Measurements from ENCODE around the gene GALNT15.

GALNT15 gene

GRCh38 chr3:16224325-16224724 lies 49.8 kb downstream of the GALNT15 start:
- Histone ChIP-seq H3K36me3 (ENCODE audit: control insufficient read depth in 2 of 2, insufficient read depth in 2 of 2, low read length in 2 of 2) (no peaks in the 10 kb centered on the region), H3K27me3 (ENCODE audit: control insufficient read depth in 1 of 2, insufficient read depth in 2 of 2, low read length in 2 of 2) (no peaks in the 10 kb centered on the region), H3K9me3 (ENCODE audit: control insufficient read depth in 2 of 2, low read length in 2 of 2) (peaks cover 0 to 4% of the 10 kb centered on the region in 2 donors), H3K27ac (ENCODE audit: low read length) (no peak overlapping the region), H3K9ac (ENCODE audit: low read length in 2 of 2) (no peak overlapping the region), H3K4me1 (ENCODE audit: control insufficient read depth, insufficient read depth, low read length) (no peaks in the 10 kb centered on the region), H3K4me3 (ENCODE audit: low read length in 2 of 2) (no peak overlapping the region)

- H3K36me3 ChIP-seq (ENCODE audit: control insufficient read depth in 2 of 2, insufficient read depth in 2 of 2, low read length in 2 of 2), result no peaks in the 10 kb centered on the region
- no peak overlapping the region for H3K4me3 ChIP-seq (ENCODE audit: low read length in 2 of 2)
- H3K9ac ChIP-seq (ENCODE audit: low read length in 2 of 2), result no peak overlapping the region
- no peaks in the 10 kb centered on the region for H3K9me3 ChIP-seq (ENCODE audit: control insufficient read depth in 2 of 2, low read length in 2 of 2)
- no peak overlapping the region for H3K27ac ChIP-seq (ENCODE audit: low read length)
- H3K27me3 ChIP-seq (ENCODE audit: control insufficient read depth in 1 of 2, insufficient read depth in 2 of 2, low read length in 2 of 2), result no peaks in the 10 kb centered on the region
- H3K4me1 ChIP-seq (ENCODE audit: control insufficient read depth, insufficient read depth, low read length), result no peaks in the 10 kb centered on the region
Observed at GRCh38 chr3:16227566-16227965, 53.1 kb downstream of the GALNT15 start.

DNA sequence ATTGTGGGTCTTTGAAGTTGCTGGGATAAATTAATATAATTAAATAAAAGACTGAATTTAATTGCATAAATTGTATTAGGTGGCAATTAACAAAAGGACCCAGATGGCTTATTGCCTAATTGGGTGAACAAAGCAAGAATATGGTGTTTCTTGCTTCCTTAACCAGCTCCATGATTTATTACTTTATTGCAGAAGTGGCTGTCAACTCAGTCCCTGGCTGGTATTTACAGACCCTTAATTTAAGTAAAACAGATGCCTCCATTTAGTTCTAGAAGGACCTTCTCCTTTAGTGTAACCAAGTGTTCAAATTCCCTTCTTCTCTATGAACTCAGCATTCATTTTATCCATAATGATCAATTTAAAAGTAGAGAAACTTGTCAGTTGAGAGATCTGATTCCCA lies 55.2 kb downstream of the GALNT15 start:
- H3K9me3 ChIP-seq (ENCODE audit: control insufficient read depth in 2 of 2, low read length in 2 of 2), result no peaks in the 10 kb centered on the region
- no peaks in the 10 kb centered on the region for H3K27me3 ChIP-seq (ENCODE audit: control insufficient read depth in 1 of 2, insufficient read depth in 2 of 2, low read length in 2 of 2)
- no peaks in the 10 kb centered on the region for H3K36me3 ChIP-seq (ENCODE audit: control insufficient read depth in 2 of 2, insufficient read depth in 2 of 2, low read length in 2 of 2)
- no peaks in the 10 kb centered on the region for H3K4me1 ChIP-seq (ENCODE audit: control insufficient read depth, insufficient read depth, low read length)
- no peak overlapping the region for H3K4me3 ChIP-seq (ENCODE audit: low read length in 2 of 2)
- no peak overlapping the region for H3K27ac ChIP-seq (ENCODE audit: low read length)
- H3K9ac ChIP-seq (ENCODE audit: low read length in 2 of 2), result no peak overlapping the region

DNA sequence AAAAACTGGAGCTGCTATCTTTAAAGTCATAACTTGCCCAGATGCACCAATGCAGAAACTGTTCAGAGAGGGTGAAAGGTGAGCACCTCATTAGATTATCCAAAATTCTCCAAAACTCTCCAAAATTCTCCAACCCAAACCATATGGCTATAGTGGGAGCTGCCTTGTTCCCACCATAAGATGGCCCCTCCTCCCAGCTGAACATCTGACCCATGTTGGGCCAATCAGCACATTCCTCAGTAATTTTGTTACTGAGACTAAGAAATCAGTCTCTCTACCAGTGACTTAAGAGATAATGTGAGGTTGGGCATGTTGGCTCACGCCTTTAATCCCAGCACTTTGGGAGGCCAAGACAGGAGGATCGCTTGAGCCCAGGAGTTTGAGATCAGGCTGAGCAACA lies 57.5 kb downstream of the GALNT15 start:
- Histone ChIP-seq H3K4me1 (ENCODE audit: control insufficient read depth, insufficient read depth, low read length) (no peaks in the 10 kb centered on the region), H3K9ac (ENCODE audit: low read length in 2 of 2) (no peak overlapping the region), H3K4me3 (ENCODE audit: low read length in 2 of 2) (no peak overlapping the region), H3K36me3 (ENCODE audit: control insufficient read depth in 2 of 2, insufficient read depth in 2 of 2, low read length in 2 of 2) (no peaks in the 10 kb centered on the region), H3K27me3 (ENCODE audit: control insufficient read depth in 1 of 2, insufficient read depth in 2 of 2, low read length in 2 of 2) (no peaks in the 10 kb centered on the region), H3K9me3 (ENCODE audit: control insufficient read depth in 2 of 2, low read length in 2 of 2) (no peaks in the 10 kb centered on the region), H3K27ac (ENCODE audit: low read length) (no peak overlapping the region)

DNA sequence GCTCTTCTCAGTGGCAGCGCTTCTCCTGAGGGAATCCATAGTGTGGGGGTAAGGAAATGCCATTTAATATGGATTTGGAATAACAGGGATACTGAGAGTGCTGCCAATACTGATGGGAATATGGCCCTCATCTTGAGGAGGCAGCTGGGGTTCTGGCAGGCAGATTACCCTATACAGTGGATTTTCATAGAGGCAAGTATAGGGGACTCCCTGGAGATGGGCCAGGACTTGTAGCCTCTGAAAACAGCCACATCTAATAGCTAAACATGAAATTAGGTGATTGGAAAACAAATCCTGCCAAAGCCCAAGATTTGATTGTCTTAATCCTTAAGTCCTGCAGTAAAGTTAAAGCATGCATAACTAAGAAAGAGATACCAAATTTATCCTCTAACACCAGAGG lies 59.3 kb downstream of the GALNT15 start:
- Histone ChIP-seq H3K27ac (ENCODE audit: low read length) (no peak overlapping the region), H3K4me1 (ENCODE audit: control insufficient read depth, insufficient read depth, low read length) (no peaks in the 10 kb centered on the region), H3K36me3 (ENCODE audit: control insufficient read depth in 2 of 2, insufficient read depth in 2 of 2, low read length in 2 of 2) (no peaks in the 10 kb centered on the region), H3K27me3 (ENCODE audit: control insufficient read depth in 1 of 2, insufficient read depth in 2 of 2, low read length in 2 of 2) (no peaks in the 10 kb centered on the region), H3K9ac (ENCODE audit: low read length in 2 of 2) (no peak overlapping the region), H3K4me3 (ENCODE audit: low read length in 2 of 2) (no peak overlapping the region), H3K9me3 (ENCODE audit: control insufficient read depth in 2 of 2, low read length in 2 of 2) (no peaks in the 10 kb centered on the region)

GRCh38 chr3:16234281-16234680 lies 59.8 kb downstream of the GALNT15 start:
- Histone ChIP-seq H3K9me3 (ENCODE audit: control insufficient read depth in 2 of 2, low read length in 2 of 2) (no peaks in the 10 kb centered on the region), H3K27me3 (ENCODE audit: control insufficient read depth in 1 of 2, insufficient read depth in 2 of 2, low read length in 2 of 2) (no peaks in the 10 kb centered on the region), H3K27ac (ENCODE audit: low read length) (no peak overlapping the region), H3K4me1 (ENCODE audit: control insufficient read depth, insufficient read depth, low read length) (no peaks in the 10 kb centered on the region), H3K9ac (ENCODE audit: low read length in 2 of 2) (no peak overlapping the region), H3K4me3 (ENCODE audit: low read length in 2 of 2) (no peak overlapping the region), H3K36me3 (ENCODE audit: control insufficient read depth in 2 of 2, insufficient read depth in 2 of 2, low read length in 2 of 2) (no peaks in the 10 kb centered on the region)

DNA sequence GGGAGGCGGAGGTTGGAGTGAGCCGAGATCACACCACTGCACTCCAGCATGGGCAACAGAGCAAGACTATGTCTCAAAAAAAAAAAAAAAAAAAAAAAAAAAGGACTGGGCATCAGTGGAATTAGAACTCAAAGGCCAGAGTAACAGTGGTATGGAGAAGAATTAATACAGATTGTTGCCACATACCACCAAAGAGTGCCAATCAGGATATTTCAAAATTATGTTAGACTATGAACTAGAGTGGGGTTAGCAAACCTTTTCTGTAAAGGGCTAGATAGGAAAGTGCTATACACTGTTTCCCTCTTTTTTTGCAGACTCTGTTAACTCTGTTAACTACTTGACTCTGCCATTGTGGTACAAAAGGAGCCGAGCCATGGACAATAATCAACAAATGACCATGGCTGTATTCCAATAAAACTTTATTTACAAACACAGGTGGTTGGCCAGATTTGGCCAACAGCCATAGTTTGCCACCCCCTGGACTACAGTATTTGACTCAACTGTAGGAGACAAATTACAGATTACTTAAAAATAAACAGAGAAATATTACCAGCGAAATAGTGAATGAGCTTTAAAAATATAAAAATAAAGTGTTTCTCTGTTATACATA lies 61.7 kb downstream of the GALNT15 start:
- Histone ChIP-seq H3K9ac (ENCODE audit: low read length in 2 of 2) (no peak overlapping the region), H3K27me3 (ENCODE audit: control insufficient read depth in 1 of 2, insufficient read depth in 2 of 2, low read length in 2 of 2) (no peaks in the 10 kb centered on the region), H3K4me1 (ENCODE audit: control insufficient read depth, insufficient read depth, low read length) (peaks cover 5% of the 10 kb centered on the region), H3K4me3 (ENCODE audit: low read length in 2 of 2) (no peak overlapping the region), H3K9me3 (ENCODE audit: control insufficient read depth in 2 of 2, low read length in 2 of 2) (no peaks in the 10 kb centered on the region), H3K27ac (ENCODE audit: low read length) (no peak overlapping the region), H3K36me3 (ENCODE audit: control insufficient read depth in 2 of 2, insufficient read depth in 2 of 2, low read length in 2 of 2) (no peaks in the 10 kb centered on the region)

DNA sequence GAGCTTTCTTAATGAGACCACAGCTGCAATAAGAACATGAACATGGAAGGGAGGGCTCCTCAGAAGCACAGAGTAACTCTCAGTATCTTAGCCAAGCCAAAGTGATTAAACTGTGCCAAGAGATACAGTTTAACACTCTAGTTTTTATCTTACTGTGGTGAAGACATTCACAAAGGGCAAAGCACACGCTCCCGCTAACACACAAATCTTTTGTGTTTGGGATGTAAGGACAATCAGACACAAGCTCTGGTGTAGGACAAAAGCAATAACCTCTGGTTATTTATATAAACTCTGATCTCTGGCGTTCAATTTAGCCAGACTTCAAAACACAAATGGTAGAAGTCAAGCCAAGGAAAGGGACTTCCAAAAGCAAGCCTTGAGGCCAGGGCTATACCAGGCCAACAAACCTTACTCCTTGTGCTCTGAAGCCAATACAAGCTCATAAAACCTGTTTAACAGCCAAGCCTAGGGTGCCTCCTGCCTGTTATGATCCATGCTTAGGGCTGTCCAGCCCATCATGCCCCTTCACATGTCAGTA lies 62.4 kb downstream of the GALNT15 start:
- no peak overlapping the region for H3K27ac ChIP-seq (ENCODE audit: low read length)
- no peak overlapping the region for H3K9ac ChIP-seq (ENCODE audit: low read length in 2 of 2)
- peaks cover 5% of the 10 kb centered on the region for H3K4me1 ChIP-seq (ENCODE audit: control insufficient read depth, insufficient read depth, low read length)
- H3K36me3 ChIP-seq (ENCODE audit: control insufficient read depth in 2 of 2, insufficient read depth in 2 of 2, low read length in 2 of 2), result no peaks in the 10 kb centered on the region
- no peaks in the 10 kb centered on the region for H3K27me3 ChIP-seq (ENCODE audit: control insufficient read depth in 1 of 2, insufficient read depth in 2 of 2, low read length in 2 of 2)
- H3K9me3 ChIP-seq (ENCODE audit: control insufficient read depth in 2 of 2, low read length in 2 of 2), result no peaks in the 10 kb centered on the region
- no peak overlapping the region for H3K4me3 ChIP-seq (ENCODE audit: low read length in 2 of 2)

DNA sequence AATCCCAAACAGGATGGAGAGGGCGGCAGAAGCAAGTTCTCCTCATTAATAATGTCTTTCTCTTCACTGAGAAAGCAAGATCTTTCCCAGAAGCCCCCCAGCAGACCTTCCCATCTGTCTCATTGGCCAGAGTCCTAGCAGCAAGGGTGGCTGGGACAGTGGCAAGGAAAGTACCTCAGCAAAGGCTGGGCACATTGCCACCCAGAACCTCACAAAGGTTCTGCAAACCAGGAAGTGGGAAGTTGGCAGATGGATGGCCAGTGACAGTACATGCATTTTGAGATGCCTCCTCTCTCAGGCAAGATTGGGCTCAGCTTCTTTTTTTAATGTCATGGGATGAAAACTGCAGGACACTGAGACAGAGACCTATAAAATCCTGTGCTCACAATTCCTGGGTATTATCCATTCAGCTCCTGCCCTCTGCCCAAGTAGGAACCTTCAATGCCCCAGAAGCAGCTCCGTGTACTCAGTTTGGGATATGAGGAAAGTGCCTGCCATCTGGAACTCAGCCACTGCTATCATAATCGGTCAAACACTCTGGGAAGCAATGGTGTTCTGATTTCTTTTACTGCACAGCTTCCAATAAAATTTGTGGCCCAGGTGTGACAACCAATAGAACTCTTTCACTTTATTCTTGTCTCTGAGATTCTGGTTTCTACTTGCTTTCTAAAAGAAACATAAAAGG lies 64.7 kb downstream of the GALNT15 start:
- no peaks in the 10 kb centered on the region for H3K36me3 ChIP-seq (ENCODE audit: control insufficient read depth in 2 of 2, insufficient read depth in 2 of 2, low read length in 2 of 2)
- H3K4me1 ChIP-seq (ENCODE audit: control insufficient read depth, insufficient read depth, low read length), result peaks cover 5% of the 10 kb centered on the region
- H3K9me3 ChIP-seq (ENCODE audit: control insufficient read depth in 2 of 2, low read length in 2 of 2), result no peaks in the 10 kb centered on the region
- no peaks in the 10 kb centered on the region for H3K27me3 ChIP-seq (ENCODE audit: control insufficient read depth in 1 of 2, insufficient read depth in 2 of 2, low read length in 2 of 2)
- H3K27ac ChIP-seq (ENCODE audit: low read length), result no peak overlapping the region
- H3K9ac ChIP-seq (ENCODE audit: low read length in 2 of 2), result no peak overlapping the region
- no peak overlapping the region for H3K4me3 ChIP-seq (ENCODE audit: low read length in 2 of 2)

DNA sequence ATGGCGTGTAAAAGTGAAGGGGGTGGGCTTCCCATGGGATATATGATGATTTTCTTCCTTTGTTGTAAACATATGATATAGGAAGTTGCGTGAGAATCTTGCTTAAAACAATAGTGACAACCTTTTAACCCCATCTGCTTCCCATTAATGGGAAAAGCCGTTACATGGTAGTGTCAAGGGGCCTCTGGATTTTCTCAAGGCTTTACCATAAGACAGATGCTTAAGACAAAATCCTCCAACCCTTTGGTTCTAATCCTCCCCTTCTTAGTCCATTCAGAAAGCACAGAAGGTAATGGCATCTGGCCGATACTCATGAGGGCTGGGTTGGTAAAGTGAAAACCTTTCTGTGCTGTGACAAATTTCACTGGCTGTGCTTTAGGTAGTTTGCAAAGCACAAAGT lies 65.3 kb downstream of the GALNT15 start:
- Histone ChIP-seq H3K27me3 (ENCODE audit: control insufficient read depth in 1 of 2, insufficient read depth in 2 of 2, low read length in 2 of 2) (no peaks in the 10 kb centered on the region), H3K4me3 (ENCODE audit: low read length in 2 of 2) (no peak overlapping the region), H3K36me3 (ENCODE audit: control insufficient read depth in 2 of 2, insufficient read depth in 2 of 2, low read length in 2 of 2) (no peaks in the 10 kb centered on the region), H3K9ac (ENCODE audit: low read length in 2 of 2) (no peak overlapping the region), H3K4me1 (ENCODE audit: control insufficient read depth, insufficient read depth, low read length) (peaks cover 5% of the 10 kb centered on the region), H3K9me3 (ENCODE audit: control insufficient read depth in 2 of 2, low read length in 2 of 2) (no peaks in the 10 kb centered on the region), H3K27ac (ENCODE audit: low read length) (no peak overlapping the region)
